Measurements from ENCODE around the gene PLCD4.

DNA sequence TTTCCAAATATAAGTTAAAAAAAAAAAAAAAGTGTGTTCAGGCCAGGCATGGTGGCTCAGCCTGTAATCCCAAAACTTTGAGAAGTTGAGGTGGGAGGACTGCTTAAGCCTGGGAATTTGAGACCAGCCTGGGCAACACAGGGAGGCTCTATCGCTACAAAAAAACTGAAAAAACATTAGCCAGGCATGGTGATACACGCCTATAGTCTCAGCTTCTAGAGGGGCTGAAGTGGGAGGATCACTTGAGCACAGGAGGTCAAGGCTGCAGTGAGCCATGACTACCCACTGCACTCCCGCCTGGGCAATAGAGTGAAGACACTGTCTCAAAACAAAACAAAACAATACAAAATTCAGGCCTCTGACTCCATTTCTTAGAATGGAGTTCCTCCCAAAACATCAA, 48.7 kb upstream of the PLCD4 start:
- TF ChIP-seq POLR2AphosphoS5 (IDR thresholded peaks at IDR 0.05): no peak
- TF ChIP-seq, protein P1, sequence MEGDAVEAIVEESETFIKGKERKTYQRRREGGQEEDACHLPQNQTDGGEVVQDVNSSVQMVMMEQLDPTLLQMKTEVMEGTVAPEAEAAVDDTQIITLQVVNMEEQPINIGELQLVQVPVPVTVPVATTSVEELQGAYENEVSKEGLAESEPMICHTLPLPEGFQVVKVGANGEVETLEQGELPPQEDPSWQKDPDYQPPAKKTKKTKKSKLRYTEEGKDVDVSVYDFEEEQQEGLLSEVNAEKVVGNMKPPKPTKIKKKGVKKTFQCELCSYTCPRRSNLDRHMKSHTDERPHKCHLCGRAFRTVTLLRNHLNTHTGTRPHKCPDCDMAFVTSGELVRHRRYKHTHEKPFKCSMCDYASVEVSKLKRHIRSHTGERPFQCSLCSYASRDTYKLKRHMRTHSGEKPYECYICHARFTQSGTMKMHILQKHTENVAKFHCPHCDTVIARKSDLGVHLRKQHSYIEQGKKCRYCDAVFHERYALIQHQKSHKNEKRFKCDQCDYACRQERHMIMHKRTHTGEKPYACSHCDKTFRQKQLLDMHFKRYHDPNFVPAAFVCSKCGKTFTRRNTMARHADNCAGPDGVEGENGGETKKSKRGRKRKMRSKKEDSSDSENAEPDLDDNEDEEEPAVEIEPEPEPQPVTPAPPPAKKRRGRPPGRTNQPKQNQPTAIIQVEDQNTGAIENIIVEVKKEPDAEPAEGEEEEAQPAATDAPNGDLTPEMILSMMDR (IDR thresholded peaks at IDR 0.05): no peak
